GM12878 (cell line): Measurements from ENCODE around the gene BARD1. TPM values are rescaled to one million over a fixed set of nuclear protein-coding genes. Genes with fewer than 3 reads are reported as not detected.

Experiments
- BRCA1 ChIP-seq: IDR thresholded peaks from 2 replicates; pipeline ENCODE4 v1.6.1; 2011; ENCODE audit warnings: low read depth, low read length, improper control_type of control experiment
- CEBPZ ChIP-seq: fragments of 150-350 bp; IDR thresholded peaks from 2 replicates; pipeline ENCODE4 v1.6.1; 2016; ENCODE audit warnings: low read depth, low read length
- DPF2 ChIP-seq: fragments of 450-650 bp; IDR thresholded peaks from 2 replicates; pipeline ENCODE4 v1.6.1; 2017; ENCODE audit warnings: mild to moderate bottlenecking
- E4F1 ChIP-seq: fragments of 450-650 bp; IDR thresholded peaks from 2 replicates; pipeline ENCODE4 v1.6.1; 2018; ENCODE audit warnings: borderline replicate concordance, mild to moderate bottlenecking; ENCODE audit not compliant: partially characterized antibody
- IKZF2 ChIP-seq, 2 experiments: fragments of 450-650 bp; IDR thresholded peaks; 2 replicates each; pipeline ENCODE4 v1.6.1; 2017; ENCODE audit warnings: mild to moderate bottlenecking in 2 of 2, moderate library complexity in 2 of 2
- IRF3 ChIP-seq: fragments of 450-650 bp; IDR thresholded peaks from 2 replicates; pipeline ENCODE4 v1.6.1; 2014; ENCODE audit warnings: mild to moderate bottlenecking
- KAT2A ChIP-seq: conservative IDR thresholded peaks from 2 replicates; pipeline ENCODE4 v1.6.1; 2011; ENCODE audit warnings: low read depth, low read length; ENCODE audit not compliant: control insufficient read depth
- NBN ChIP-seq: fragments of 450-650 bp; IDR thresholded peaks from 2 replicates; pipeline ENCODE4 v1.6.1; 2016
- NR2C2 ChIP-seq: IDR thresholded peaks from 2 replicates; pipeline ENCODE4 v1.6.1; 2011; ENCODE audit warnings: borderline replicate concordance, low read depth; ENCODE audit not compliant: control insufficient read depth, insufficient read length
- NRF1 ChIP-seq: conservative IDR thresholded peaks from 2 replicates; pipeline ENCODE4 v1.6.1; 2011; ENCODE audit warnings: mild to moderate bottlenecking, low read depth, low read length, improper control_type of control experiment
- PBX3 ChIP-seq: IDR thresholded peaks from 2 replicates; pipeline ENCODE4 v1.6.1; 2011; ENCODE audit warnings: mild to moderate bottlenecking, low read depth, low read length, moderate library complexity; ENCODE audit not compliant: insufficient replicate concordance
- POU2F2 ChIP-seq: IDR thresholded peaks from 3 replicates; pipeline ENCODE4 v1.6.1; 2011; ENCODE audit warnings: low read depth, mild to moderate bottlenecking, low read length, borderline replicate concordance
- RBBP5 ChIP-seq: fragments of 200-600 bp; sonication (generic); conservative IDR thresholded peaks from 2 replicates; pipeline ENCODE4 v1.6.1; 2016
- SPI1 ChIP-seq: IDR thresholded peaks from 2 replicates; pipeline ENCODE4 v1.6.1; 2011; ENCODE audit warnings: low read depth, mild to moderate bottlenecking, low read length, moderate library complexity, borderline replicate concordance; ENCODE audit not compliant: insufficient read depth
- SUPT20H ChIP-seq: IDR thresholded peaks from 2 replicates; pipeline ENCODE4 v1.6.1; 2011; ENCODE audit warnings: low read depth, mild to moderate bottlenecking, low read length, moderate library complexity, borderline replicate concordance; ENCODE audit not compliant: control insufficient read depth
- TCF12 ChIP-seq: IDR thresholded peaks from 2 replicates; pipeline ENCODE4 v1.6.1; 2011; ENCODE audit warnings: low read depth, mild to moderate bottlenecking, low read length
- YBX1 ChIP-seq: fragments of 450-650 bp; IDR thresholded peaks from 2 replicates; pipeline ENCODE4 v1.6.1; 2016; ENCODE audit warnings: antibody characterized with exemption
- ZNF207 ChIP-seq: fragments of 450-650 bp; IDR thresholded peaks from 2 replicates; pipeline ENCODE4 v1.6.1; 2014; ENCODE audit warnings: antibody characterized with exemption, mild to moderate bottlenecking, borderline replicate concordance
- ZNF217 ChIP-seq: fragments of 450-650 bp; IDR thresholded peaks from 2 replicates; pipeline ENCODE4 v1.6.1; 2017; ENCODE audit warnings: antibody characterized with exemption, mild to moderate bottlenecking
- ZNF622 ChIP-seq: fragments of 450-650 bp; IDR thresholded peaks from 2 replicates; pipeline ENCODE4 v1.6.1; 2017; ENCODE audit warnings: mild to moderate bottlenecking, inconsistent platforms
- polyA plus RNA-seq, 11 experiments: library from polyadenylated mRNA; depleted of rRNA in 4 of 11; unstranded in 6 of 11; stranded (reverse) in 5 of 11; fragments of >200 nt; fragmentation: Nextera tagmentation in 4 of 11; fragmentation: Illumina TruSeq in 1 of 11; extraction: Ambion mirVana in 4 of 11; extraction: Trizol in 1 of 11; gene quantifications; 1 replicate in 1 of 11; 2 replicates in 10 of 11; pipeline versions ENCODE4 v1.2.1 to v1.2.3, GENCODE V29; 2011 to 2016; ENCODE audit warnings: inconsistent platforms in 2 of 11, missing spikeins in 2 of 11, low read depth in 1 of 11
- total RNA-seq, 4 experiments: library from RNA; depleted of rRNA in 3 of 4; stranded (reverse); fragments of >200 nt in 3 of 4; fragmentation: Illumina TruSeq in 1 of 4; extraction: Trizol in 1 of 4; gene quantifications; 2 replicates each; pipeline versions ENCODE4 v1.2.1 to v1.2.3, GENCODE V29; 2013 to 2021
- TF ChIP-seq, protein P1 (sequence below): fragments of 450-650 bp; IDR thresholded peaks from 2 replicates; pipeline ENCODE4 v1.6.1; 2016; ENCODE audit warnings: mild to moderate bottlenecking
- TF ChIP-seq, protein P2 (sequence below): IDR thresholded peaks from 2 replicates; pipeline ENCODE4 v1.6.1; 2011; ENCODE audit warnings: low read depth, low read length, improper control_type of control experiment, borderline replicate concordance

The BARD1 gene
- total and polyA plus RNA-seq, 10 of the 15 experiments (the other 5 are each of a cell fraction or from before 2014, with no cell fraction given): 15.3 to 45.7 (median 31.6) TPM

GRCh38 chr2:214737188-214737587 lies 72.3 kb downstream of the BARD1 start (continued):
- TF ChIP-seq SPI1 (no peak), CEBPZ (no peak), POU2F2 (no peak), ZNF622 (no peak), NBN (peak; percentile 45; the same call in 1 of the 2 replicates), YBX1 (no peak), RBBP5 (no peak), IKZF2 (IDR thresholded peaks at IDR 0.05) (peak; percentile 84 to 86; a peak in 3 of 4 replicates), ZNF217 (peak; percentile 47; the same call in 1 of the 2 replicates), PBX3 (no peak), SUPT20H (no peak), IRF3 (no peak), BRCA1 (no peak), TCF12 (no peak), E4F1 (no peak), DPF2 (peak; percentile 89), NRF1 (no peak), NR2C2 (no peak), ZNF207 (no peak), KAT2A (no peak)
- TF ChIP-seq, protein P1, sequence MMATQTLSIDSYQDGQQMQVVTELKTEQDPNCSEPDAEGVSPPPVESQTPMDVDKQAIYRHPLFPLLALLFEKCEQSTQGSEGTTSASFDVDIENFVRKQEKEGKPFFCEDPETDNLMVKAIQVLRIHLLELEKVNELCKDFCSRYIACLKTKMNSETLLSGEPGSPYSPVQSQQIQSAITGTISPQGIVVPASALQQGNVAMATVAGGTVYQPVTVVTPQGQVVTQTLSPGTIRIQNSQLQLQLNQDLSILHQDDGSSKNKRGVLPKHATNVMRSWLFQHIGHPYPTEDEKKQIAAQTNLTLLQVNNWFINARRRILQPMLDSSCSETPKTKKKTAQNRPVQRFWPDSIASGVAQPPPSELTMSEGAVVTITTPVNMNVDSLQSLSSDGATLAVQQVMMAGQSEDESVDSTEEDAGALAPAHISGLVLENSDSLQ: peak; percentile 64; the same call in 1 of the 2 replicates
- TF ChIP-seq, protein P2, sequence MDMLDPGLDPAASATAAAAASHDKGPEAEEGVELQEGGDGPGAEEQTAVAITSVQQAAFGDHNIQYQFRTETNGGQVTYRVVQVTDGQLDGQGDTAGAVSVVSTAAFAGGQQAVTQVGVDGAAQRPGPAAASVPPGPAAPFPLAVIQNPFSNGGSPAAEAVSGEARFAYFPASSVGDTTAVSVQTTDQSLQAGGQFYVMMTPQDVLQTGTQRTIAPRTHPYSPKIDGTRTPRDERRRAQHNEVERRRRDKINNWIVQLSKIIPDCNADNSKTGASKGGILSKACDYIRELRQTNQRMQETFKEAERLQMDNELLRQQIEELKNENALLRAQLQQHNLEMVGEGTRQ: no peak
